Measurements from ENCODE around the gene TNFAIP1.
A peak's percentile ranks its signal among the peaks of the same experiment; 100 is the strongest.

Gene TNFAIP1

GRCh38 chr17:28344011-28344410 is 8.4 kb downstream of the TNFAIP1 start:
- FAIRE-seq (no peak), DNase-seq (ENCODE audit: insufficient read length, low spot score) (no peak)

DNA sequence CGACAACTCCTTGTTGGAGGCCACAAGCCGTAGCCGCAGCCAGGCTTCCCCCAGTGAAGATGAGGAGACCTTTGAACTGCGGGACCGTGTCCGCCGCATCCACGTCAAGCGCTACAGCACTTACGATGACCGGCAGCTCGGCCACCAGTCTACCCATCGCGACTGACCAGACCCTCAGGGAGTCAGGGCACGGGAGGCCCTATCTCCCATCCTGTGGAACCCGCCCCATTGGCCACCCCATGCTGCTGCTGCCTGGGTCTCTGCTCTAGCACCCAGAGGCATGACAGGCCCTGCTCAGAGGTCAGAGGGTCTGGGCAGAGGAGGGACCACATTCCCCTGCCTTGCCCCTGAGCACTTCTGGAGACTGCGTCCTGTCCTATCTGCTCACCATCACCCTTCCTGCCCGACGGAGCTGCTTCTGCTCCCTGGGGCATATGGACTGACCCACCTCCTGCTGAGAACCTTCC is 8.9 kb downstream of the TNFAIP1 start:
- no peak for FAIRE-seq

GRCh38 chr17:28345419-28346198 is 10.0 kb downstream of the TNFAIP1 start:
- FAIRE-seq, result no peak
- no peak for DNase-seq (ENCODE audit: insufficient read length, low spot score)

More for the DNA sequence above, 8.9 kb downstream of the TNFAIP1 start:
- no peak for DNase-seq (ENCODE audit: insufficient read length, low spot score)

GRCh38 chr17:28346199-28346580 is 10.6 kb downstream of the TNFAIP1 start:
- FAIRE-seq (no peak), DNase-seq (ENCODE audit: insufficient read length, low spot score) (no peak)

DNA sequence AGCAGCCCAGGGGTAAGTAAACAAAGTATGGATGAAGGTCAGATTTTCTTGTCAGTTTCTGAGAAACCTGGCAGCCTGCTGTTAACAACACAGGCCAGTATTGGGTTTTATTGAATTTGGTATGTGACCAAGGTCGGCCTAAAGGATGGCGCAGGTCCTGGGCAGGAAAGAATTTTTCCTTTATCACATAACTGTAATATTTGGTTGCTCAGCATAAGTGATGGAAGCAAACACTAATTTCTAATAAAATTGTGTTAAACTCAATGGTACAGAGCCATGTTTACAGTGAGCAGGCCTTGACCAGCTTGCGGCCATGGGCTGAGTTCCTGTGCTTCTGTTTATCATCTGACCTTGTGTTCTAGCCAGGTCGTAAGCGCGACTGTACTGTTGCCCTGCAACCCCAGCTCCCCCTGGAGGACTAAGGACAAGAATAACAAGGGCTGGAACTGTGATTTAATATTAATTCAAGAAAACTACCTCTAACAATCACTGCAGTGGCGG is 11.2 kb downstream of the TNFAIP1 start:
- FAIRE-seq (no peak), DNase-seq (ENCODE audit: insufficient read length, low spot score) (no peak)

GRCh38 chr17:28347261-28347891 is 11.8 kb downstream of the TNFAIP1 start:
- DNase-seq (ENCODE audit: insufficient read length, low spot score) (no peak), FAIRE-seq (no peak)

DNA sequence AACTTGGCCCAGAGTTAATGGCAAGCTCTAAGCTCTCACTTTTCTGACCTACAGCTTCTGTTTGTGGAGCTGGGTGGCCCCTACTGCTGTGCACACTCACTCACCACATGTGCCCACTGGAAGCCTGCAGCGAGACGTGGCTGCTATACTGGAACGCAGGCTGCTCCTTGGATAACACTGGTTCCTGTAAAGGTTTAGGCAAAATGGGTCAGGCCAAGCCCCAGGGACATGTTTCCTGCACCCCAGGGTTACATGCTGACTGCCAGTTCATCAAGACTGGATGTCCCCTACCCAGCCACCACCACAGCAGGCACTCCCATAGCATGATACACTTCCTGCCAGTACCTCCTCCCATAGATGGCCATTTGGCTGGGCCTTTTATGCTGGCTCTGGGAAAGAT is 13.4 kb downstream of the TNFAIP1 start:
- DNase-seq (ENCODE audit: insufficient read length, low spot score) (no peak), FAIRE-seq (no peak)

- no peak for DNase-seq (ENCODE audit: insufficient read length, low spot score)
- no peak for FAIRE-seq
Measured at GRCh38 chr17:28350271-28350670, 14.7 kb downstream of the TNFAIP1 start.

GRCh38 chr17:28357061-28357900 is 21.7 kb downstream of the TNFAIP1 start, which contains the start of gene POLDIP2:
Gene POLDIP2, minus strand, starts transcription at chr17:28357527. Its CDS starts 79 bp downstream, at chr17:28357448.
- DNase-seq (ENCODE audit: insufficient read length, low spot score) (peak; percentile 96), FAIRE-seq (peak; percentile 92)

GRCh38 chr17:28357901-28358197 is 22.3 kb downstream of the TNFAIP1 start:
- no peak for DNase-seq (ENCODE audit: insufficient read length, low spot score)
- FAIRE-seq, result no peak

DNA sequence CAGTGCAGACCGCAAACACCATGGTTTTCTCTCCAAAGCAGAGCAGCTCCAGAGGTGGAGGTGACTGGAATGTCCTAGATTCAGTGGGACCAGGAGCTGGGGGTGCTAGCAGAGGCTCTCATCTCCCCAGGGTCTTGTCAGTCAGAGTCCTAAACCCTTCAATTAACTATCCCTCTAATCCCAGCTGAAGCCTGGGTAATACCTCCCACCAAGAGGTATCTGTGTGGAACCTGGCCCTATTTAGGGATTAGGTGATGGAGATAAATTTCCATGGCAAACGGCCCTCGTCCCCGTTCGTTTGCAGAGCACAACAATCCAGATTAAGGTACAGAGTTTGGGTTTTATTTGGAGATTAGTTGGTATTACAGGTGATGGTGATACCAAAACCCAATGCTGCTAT is 27.6 kb downstream of the TNFAIP1 start:
- no peak for DNase-seq (ENCODE audit: insufficient read length, low spot score)
- no peak for FAIRE-seq

DNA sequence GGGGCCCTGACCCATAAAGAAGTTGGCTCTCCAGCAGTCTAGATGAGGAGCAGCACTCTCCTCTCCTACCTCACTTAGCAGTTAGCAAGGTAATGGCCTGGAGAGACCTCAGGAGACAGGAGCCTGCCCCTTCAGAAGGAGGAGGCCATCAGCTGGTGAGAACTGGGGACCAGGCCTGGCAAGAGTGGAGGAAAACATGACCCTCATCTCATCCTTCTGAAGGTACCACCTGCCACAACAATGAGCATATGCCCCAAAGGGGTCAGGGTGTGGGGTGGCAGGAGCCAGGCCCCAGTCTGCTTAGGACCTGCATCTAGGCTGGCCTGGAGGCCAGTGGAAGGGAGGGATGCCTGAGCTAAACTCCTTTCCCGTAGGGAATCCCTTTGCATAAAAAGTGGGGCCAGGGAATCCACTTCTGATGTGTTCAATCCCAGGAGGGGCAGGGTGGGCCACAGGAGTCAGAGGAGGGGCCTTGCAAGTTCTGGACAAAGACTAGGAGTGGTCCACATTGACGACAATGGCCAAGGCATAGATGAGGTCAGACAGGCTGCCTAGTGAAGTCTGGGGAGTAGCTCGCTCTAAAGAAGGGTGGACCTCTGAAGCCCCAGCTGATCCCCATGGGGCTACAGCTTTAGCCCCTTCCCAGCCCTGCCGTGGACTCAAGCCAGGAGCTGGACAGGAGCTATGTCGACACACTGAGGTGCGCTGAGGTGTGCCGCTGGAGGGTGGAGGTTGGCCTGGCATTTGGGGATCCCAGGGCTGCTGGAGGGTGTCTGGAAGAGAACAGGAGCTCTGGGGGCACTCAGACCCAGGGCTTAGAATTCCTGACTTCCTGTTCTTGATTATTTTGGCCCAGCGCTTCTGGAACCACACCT is 28.5 kb downstream of the TNFAIP1 start:
- DNase-seq (ENCODE audit: insufficient read length, low spot score) (no peak), FAIRE-seq (no peak)

- DNase-seq (ENCODE audit: insufficient read length, low spot score), result no peak
Measured at GRCh38 chr17:28364665-28365363, 29.3 kb downstream of the TNFAIP1 start, which contains the start of gene SEBOX. Gene SEBOX, minus strand, starts transcription at chr17:28365199. Its CDS starts 48 bp downstream, at chr17:28365151.

GRCh38 chr17:28365487-28365886 is 29.9 kb downstream of the TNFAIP1 start:
- no peak for DNase-seq (ENCODE audit: insufficient read length, low spot score)
- FAIRE-seq, result no peak

More at GRCh38 chr17:28364665-28365363, 29.3 kb downstream of the TNFAIP1 start, which contains the start of gene SEBOX:
- no peak for FAIRE-seq

DNA sequence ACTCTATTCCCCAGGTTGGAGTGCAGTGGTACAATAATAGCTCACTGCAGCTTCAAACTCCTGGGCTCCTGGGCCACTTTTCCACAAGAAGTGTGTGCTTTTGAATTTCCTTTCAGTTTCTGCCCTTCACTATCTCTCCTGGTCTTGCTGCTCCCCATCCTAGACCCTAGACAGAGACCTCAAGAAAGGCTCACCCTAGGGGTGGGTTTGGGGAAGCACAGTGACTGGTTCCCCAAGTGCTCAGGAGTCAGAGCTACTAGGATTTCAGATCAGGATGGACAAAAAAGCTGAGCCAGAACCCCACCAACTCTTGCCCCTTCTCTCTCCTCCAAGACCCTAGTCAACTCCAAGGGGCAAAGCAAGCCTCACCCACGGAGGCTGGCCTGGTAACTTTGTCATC is 31.0 kb downstream of the TNFAIP1 start:
- FAIRE-seq, result no peak
- no peak for DNase-seq (ENCODE audit: insufficient read length, low spot score)

- FAIRE-seq (no peak), DNase-seq (ENCODE audit: insufficient read length, low spot score) (no peak)
Measured at GRCh38 chr17:28367641-28368305, 32.2 kb downstream of the TNFAIP1 start.

GRCh38 chr17:28368306-28368831 is 32.8 kb downstream of the TNFAIP1 start:
- DNase-seq (ENCODE audit: insufficient read length, low spot score), result no peak
- no peak for FAIRE-seq

DNA sequence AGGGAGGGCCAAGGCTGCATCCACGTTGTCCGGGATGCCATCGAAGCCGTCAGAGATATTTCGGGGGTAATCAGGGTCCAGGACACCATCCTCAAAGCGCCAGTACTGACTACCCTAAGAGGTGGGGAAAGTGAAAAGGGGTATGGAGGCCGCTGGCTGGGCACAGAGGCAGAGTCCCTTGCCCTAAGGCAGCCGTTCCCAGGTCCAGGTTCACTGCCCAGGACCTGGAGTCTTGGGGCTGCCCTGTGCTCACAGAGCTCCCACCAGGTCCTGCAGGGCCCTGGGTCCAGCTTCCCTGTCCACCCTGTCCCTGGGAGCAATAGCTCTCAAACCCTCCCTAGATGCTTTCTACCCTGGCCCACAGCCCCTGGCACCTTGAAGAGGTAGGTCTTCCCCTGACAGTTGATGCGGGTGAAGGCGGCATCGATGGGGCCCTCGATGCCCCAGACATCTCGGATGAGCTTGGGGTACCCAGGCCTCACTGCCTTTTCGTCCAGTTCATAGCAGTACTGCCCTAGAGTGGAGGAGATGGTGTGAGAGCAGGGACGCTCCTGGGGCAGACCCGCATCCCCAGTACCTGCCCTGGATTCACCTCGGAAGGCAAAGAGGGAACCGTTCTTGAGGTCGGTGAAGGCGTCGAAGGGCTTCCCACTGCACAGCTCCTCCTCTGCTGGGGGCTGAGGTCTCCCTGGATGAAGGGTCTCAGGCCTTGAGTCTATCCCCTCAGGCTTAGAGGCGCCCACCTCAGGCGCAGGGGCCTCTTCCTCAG is 33.5 kb downstream of the TNFAIP1 start:
- no peak for FAIRE-seq

More for the DNA sequence above, 33.5 kb downstream of the TNFAIP1 start:
- DNase-seq (ENCODE audit: insufficient read length, low spot score), result no peak
